Measurements from ENCODE around the gene CCR2.

- TF ChIP-seq CTCF (IDR thresholded peaks at IDR 0.05) = no peak
- no peak for TF ChIP-seq POLR2AphosphoS5 (IDR thresholded peaks at IDR 0.05)
- TF ChIP-seq POLR2A (IDR thresholded peaks at IDR 0.05) = no peak
- TF ChIP-seq EP300 (IDR thresholded peaks at IDR 0.05) = no peak
Observed at GRCh38 chr3:46407970-46408369, 54.1 kb downstream of the CCR2 start.
